H1 (cell line): ENCODE results near the gene RIIAD1. TPM values are rescaled to one million over a fixed set of nuclear protein-coding genes. Genes with fewer than 3 reads are reported as not detected.

Source experiments
- CTCF ChIA-PET: fragments of 300-600 bp; sonication (Branson Sonifier 250); formaldehyde crosslinking; loops from one replicate; lab custom pipeline; 2021; ENCODE audit not compliant: partially characterized antibody; lab: Charles Lee
- POLR2A ChIA-PET: fragments of 300-600 bp; sonication (Branson Sonifier 250); formaldehyde crosslinking; loops from one replicate; lab custom pipeline; 2021; ENCODE audit warnings: inconsistent platforms; ENCODE audit not compliant: partially characterized antibody; lab: Charles Lee
- DNase-seq, 2 experiments: peaks; one replicate each; pipeline versions ENCODE4 v3.0.0 to v3.0.0-alpha.2; 2010 to 2022; ENCODE audit warnings: low spot score in 2 of 2, low read depth in 1 of 2, mixed read lengths in 1 of 2
- FAIRE-seq: peaks from 2 replicates; lab custom pipeline; 2011; peaks lifted over from hg19 to GRCh38; lab: Jason Lieb, UNC
- H2AFZ ChIP-seq: 2 replicates; pipeline ENCODE4 v1.8.1; 2012; ENCODE audit warnings: low read length, inconsistent platforms
- H2AK5ac ChIP-seq: 2 replicates; pipeline ENCODE4 v1.6.1; 2013; ENCODE audit warnings: low read depth, low read length
- H2BK120ac ChIP-seq: replicated peaks from 2 replicates; pipeline ENCODE3; 2013; ENCODE audit warnings: low read depth, low read length, inconsistent platforms
- H2BK12ac ChIP-seq: 2 replicates; pipeline ENCODE4 v1.6.1; 2013; ENCODE audit warnings: low read depth, low read length
- H2BK15ac ChIP-seq: 2 replicates; pipeline ENCODE4 v1.6.1; 2013; ENCODE audit warnings: low read length
- H2BK20ac ChIP-seq: 2 replicates; pipeline ENCODE4 v1.6.1; 2013; ENCODE audit warnings: low read length
- H2BK5ac ChIP-seq: 2 replicates; pipeline ENCODE4 v1.6.1; 2013; ENCODE audit warnings: low read depth, low read length
- H3K14ac ChIP-seq: 2 replicates; pipeline ENCODE4 v1.6.1; 2013; ENCODE audit warnings: inconsistent platforms; ENCODE audit not compliant: insufficient read length
- H3K18ac ChIP-seq: 2 replicates; pipeline ENCODE4 v1.6.1; 2013; ENCODE audit warnings: low read length; ENCODE audit errors: extremely low read depth
- H3K23ac ChIP-seq: 2 replicates; pipeline ENCODE4 v1.6.1; 2013; ENCODE audit warnings: inconsistent platforms; ENCODE audit not compliant: insufficient read length
- H3K23me2 ChIP-seq: 2 replicates; pipeline ENCODE4 v1.6.1; 2013; ENCODE audit warnings: low read depth, low read length
- H3K27ac ChIP-seq: 2 replicates; pipeline ENCODE4 v1.6.1; 2011; ENCODE audit warnings: low read depth, low read length, inconsistent platforms
- H3K27me3 ChIP-seq, 4 experiments: replicated peaks in 1 of 4; 1 replicate in 1 of 4; 2 replicates in 3 of 4; pipeline versions ENCODE4 v1.6.1 to v1.8.1; 2011 to 2013; ENCODE audit warnings: low read length in 3 of 4, mild to moderate bottlenecking in 3 of 4, inconsistent platforms in 2 of 4, mixed read lengths in 2 of 4, moderate library complexity in 1 of 4; ENCODE audit not compliant: control insufficient read depth in 3 of 4, insufficient read depth in 3 of 4; ENCODE audit errors: extremely low read depth in 1 of 4
- H3K36me3 ChIP-seq, 4 experiments: 2 replicates each; pipeline versions ENCODE4 v1.6.1 to v1.8.1; 2011 to 2013; ENCODE audit warnings: mild to moderate bottlenecking in 4 of 4, low read length in 3 of 4, moderate library complexity in 2 of 4, control low read depth in 1 of 4, inconsistent platforms in 1 of 4; ENCODE audit not compliant: insufficient read depth in 4 of 4, control insufficient read depth in 2 of 4
- H3K4ac ChIP-seq: replicated peaks from 2 replicates; pipeline ENCODE3; 2013; ENCODE audit warnings: low read length, low read depth, mixed read lengths, inconsistent platforms; ENCODE audit not compliant: insufficient read length
- H3K4me1 ChIP-seq, 4 experiments: replicated peaks in 1 of 4; 1 replicate in 1 of 4; 2 replicates in 3 of 4; pipeline versions ENCODE4 v1.6.1 to v1.8.1; 2011 to 2013; ENCODE audit warnings: low read length in 3 of 4, inconsistent platforms in 2 of 4, mixed read lengths in 1 of 4; ENCODE audit not compliant: insufficient read depth in 4 of 4, control insufficient read depth in 3 of 4
- H3K4me2 ChIP-seq, 2 experiments: 2 replicates each; pipeline versions ENCODE4 v1.6.1 to v1.8.1; 2011 to 2013; ENCODE audit warnings: low read depth in 2 of 2, low read length in 2 of 2, control low read depth in 1 of 2, inconsistent platforms in 1 of 2, mild to moderate bottlenecking in 1 of 2; ENCODE audit not compliant: insufficient read depth in 1 of 2
- H3K4me3 ChIP-seq, 4 experiments: fragments of 200-600, 300-600 bp in 1 of 4; sonication (generic), shearing (Covaris generic), sonication (Bioruptor Twin) in 1 of 4; 2 replicates each; pipeline versions ENCODE4 v1.5.1 to v1.8.1; 2011 to 2016; ENCODE audit warnings: low read length in 4 of 4, low read depth in 3 of 4, control low read depth in 2 of 4, inconsistent platforms in 2 of 4, mild to moderate bottlenecking in 2 of 4, mixed read lengths in 1 of 4, moderate library complexity in 1 of 4; ENCODE audit not compliant: insufficient read depth in 2 of 4; ENCODE audit errors: extremely low read depth in 1 of 4
- H3K56ac ChIP-seq: replicated peaks from 2 replicates; pipeline ENCODE3; 2013; ENCODE audit warnings: low read depth, mild to moderate bottlenecking, mixed read lengths, low read length, inconsistent platforms; ENCODE audit not compliant: insufficient read length
- H3K79me1 ChIP-seq: 2 replicates; pipeline ENCODE4 v1.6.1; 2013; ENCODE audit warnings: low read depth, low read length, control low read depth
- H3K79me2 ChIP-seq, 2 experiments: 2 replicates each; pipeline versions ENCODE4 v1.6.1 to v1.8.1; 2012 to 2013; ENCODE audit warnings: low read length in 2 of 2, mild to moderate bottlenecking in 2 of 2, inconsistent platforms in 1 of 2; ENCODE audit not compliant: insufficient read depth in 2 of 2, control insufficient read depth in 1 of 2
- H3K9ac ChIP-seq, 4 experiments: replicated peaks in 1 of 4; 1 replicate in 1 of 4; 2 replicates in 3 of 4; pipeline versions ENCODE4 v1.6.1 to v1.8.1; 2011 to 2013; ENCODE audit warnings: low read depth in 3 of 4, low read length in 3 of 4, control low read depth in 2 of 4, mild to moderate bottlenecking in 2 of 4, moderate library complexity in 2 of 4, inconsistent platforms in 1 of 4; ENCODE audit errors: extremely low read depth in 1 of 4
- H3K9me3 ChIP-seq, 2 experiments: 2 replicates each; pipeline versions ENCODE4 v1.6.1 to v1.8.1; 2012 to 2013; ENCODE audit warnings: mild to moderate bottlenecking in 2 of 2, moderate library complexity in 2 of 2, control low read depth in 1 of 2, inconsistent platforms in 1 of 2, low read depth in 1 of 2, low read length in 1 of 2, mixed read lengths in 1 of 2; ENCODE audit not compliant: insufficient read depth in 2 of 2
- H4K20me1 ChIP-seq, 2 experiments: replicated peaks in 1 of 2; 2 replicates each; pipeline versions ENCODE3 to v1.8.1; 2011 to 2013; ENCODE audit warnings: inconsistent platforms in 2 of 2, low read length in 2 of 2, mild to moderate bottlenecking in 1 of 2; ENCODE audit not compliant: insufficient read depth in 2 of 2, control insufficient read depth in 1 of 2
- H4K5ac ChIP-seq: 2 replicates; pipeline ENCODE4 v1.6.1; 2013; ENCODE audit warnings: low read length, low read depth, mixed read lengths, inconsistent platforms; ENCODE audit not compliant: insufficient read length
- H4K8ac ChIP-seq: 2 replicates; pipeline ENCODE4 v1.8.0; 2013; ENCODE audit warnings: mild to moderate bottlenecking, moderate library complexity, low read length, inconsistent platforms; ENCODE audit not compliant: insufficient read depth; ENCODE audit errors: extremely low read depth
- H4K91ac ChIP-seq: replicated peaks from 2 replicates; pipeline ENCODE3; 2013; ENCODE audit warnings: low read length, mixed read lengths, inconsistent platforms; ENCODE audit not compliant: insufficient read length
- ASH2L ChIP-seq: fragments of 200-600, 300-600 bp; sonication (generic); IDR thresholded peaks from one replicate; pipeline ENCODE4 v1.7.1; 2017; ENCODE audit warnings: low read length
- ATF2 ChIP-seq: IDR thresholded peaks from 2 replicates; pipeline ENCODE4 v1.6.1; 2012; ENCODE audit warnings: low read length, inconsistent platforms
- CTCF ChIP-seq, 3 experiments: IDR thresholded peaks; 1 replicate in 2 of 3; 2 replicates in 1 of 3; pipeline versions ENCODE4 v1.5.1 to v1.6.1; 2011; ENCODE audit warnings: low read length in 3 of 3, mild to moderate bottlenecking in 3 of 3, inconsistent platforms in 2 of 3, low read depth in 1 of 3, moderate library complexity in 1 of 3; ENCODE audit not compliant: insufficient read depth in 1 of 3; ENCODE audit errors: control extremely low read depth in 1 of 3
- GABPA ChIP-seq: IDR thresholded peaks from 2 replicates; pipeline ENCODE4 v1.6.1; 2011; ENCODE audit warnings: mild to moderate bottlenecking, low read length, moderate library complexity, borderline replicate concordance; ENCODE audit not compliant: insufficient read depth
- JUN ChIP-seq: IDR thresholded peaks from 2 replicates; pipeline ENCODE4 v1.6.1; 2011; ENCODE audit warnings: low read depth, mild to moderate bottlenecking, improper control_type of control experiment, low read length
- KDM1A ChIP-seq: fragments of 200-600, 300-600 bp; sonication (generic); IDR thresholded peaks from 2 replicates; pipeline ENCODE4 v1.7.1; 2016; ENCODE audit warnings: mild to moderate bottlenecking, low read length, borderline replicate concordance
- KDM5A ChIP-seq: fragments of 200-600 bp; IDR thresholded peaks from 2 replicates; pipeline ENCODE4 v1.7.1; 2012; ENCODE audit warnings: mild to moderate bottlenecking, low read length, inconsistent platforms, mixed read lengths
- SIRT6 ChIP-seq: IDR thresholded peaks from one replicate; pipeline ENCODE4 v1.7.1; 2012; ENCODE audit warnings: low read length, inconsistent platforms
- WGBS, 2 experiments: shearing (Covaris generic) in 1 of 2; methylation state at CpG; one replicate each; pipeline versions ENCODE4 v1.1.6 to v1.1.7; 2013 to 2015; ENCODE audit warnings: low lambda C conversion rate in 2 of 2, mixed read lengths in 2 of 2, inconsistent platforms in 1 of 2, low coverage in 1 of 2, missing lambda C conversion rate in 1 of 2; ENCODE audit not compliant: insufficient replicate concordance in 2 of 2, insufficient coverage in 1 of 2, insufficient read length in 1 of 2; ENCODE audit errors: extremely low coverage in 1 of 2, missing lambda C conversion rate in 1 of 2; 5-methylcytosine and 5-hydroxymethylcytosine counted together
- polyA plus RNA-seq, 7 experiments: library from polyadenylated mRNA; depleted of rRNA in 3 of 7; stranded (reverse) in 5 of 7; unstranded in 2 of 7; fragments of >200 nt in 5 of 7; fragments of 200-250 nt in 2 of 7; gene quantifications; 1 replicate in 5 of 7; 2 replicates in 1 of 7; 4 replicates in 1 of 7; pipeline versions ENCODE4 v1.2.1 to v1.2.3, GENCODE V29; 2011 to 2013; ENCODE audit warnings: missing spikeins in 2 of 7, mixed read lengths in 2 of 7
- total RNA-seq: library from RNA; stranded (reverse); fragmentation: NEBNext Ultra II Directional; extraction: Animal tissue kit (Norgen Biotek cat#: 25700); gene quantifications from 2 replicates; pipeline ENCODE4 v1.2.1, GENCODE V29; 2021

Gene RIIAD1
- total and polyA plus RNA-seq, 2 of the 8 experiments (the other 6 are each of a cell fraction or from before 2014, with no cell fraction given): not detected

GRCh38 chr1:151711044-151711800 is 10.1 kb upstream of the RIIAD1 start:
- Histone ChIP-seq H3K79me1 (no peaks in the 10 kb centered on the region), H4K5ac (no peak overlapping the region), H3K56ac (no peak overlapping the region), H2AFZ (no peak overlapping the region), H2AK5ac (no peak overlapping the region), H3K27ac (no peak overlapping the region), H3K9ac (no peak overlapping the region), H2BK15ac (no peak overlapping the region), H2BK120ac (no peak overlapping the region), H3K9me3 (no peaks in the 10 kb centered on the region), H3K23ac (no peak overlapping the region), H3K4ac (no peak overlapping the region), H4K8ac (no peak overlapping the region), H4K20me1 (no peaks in the 10 kb centered on the region), H3K23me2 (peaks cover 4% of the 10 kb centered on the region; the same call in 1 of the 2 replicates), H3K79me2 (no peaks in the 10 kb centered on the region), H2BK12ac (no peak overlapping the region), H3K14ac (no peak overlapping the region), H3K18ac (no peak overlapping the region), H2BK5ac (no peak overlapping the region; the same call in 1 of the 2 replicates), H4K91ac (no peak overlapping the region), H3K36me3 (no peaks in the 10 kb centered on the region), H3K27me3 (no peaks in the 10 kb centered on the region; a peak in 1 of 7 replicates), H3K4me1 (peaks cover 0 to 6% (median under 1%) of the 10 kb centered on the region in 4 experiments; a peak in 5 of 7 replicates), H3K4me3 (no peak overlapping the region), H2BK20ac (no peak overlapping the region), H3K4me2 (no peak overlapping the region)
- 94% methylated on average over 20 of the region's 21 CpGs; no CpG with 5 or more reads in 1 of the 2 experiments for WGBS, 2 experiments
- CTCF ChIA-PET: interaction anchor here (2.0 kb wide), 1 partner anchor 23 kb away, joined by 4 read pairs; no protein-coding TSS in a partner anchor
- no peak for DNase-seq
- POLR2A ChIA-PET: no interaction called here
- FAIRE-seq: no peak
- TF ChIP-seq KDM1A: no peak
- TF ChIP-seq KDM5A: no peak
- no peak for TF ChIP-seq GABPA
- TF ChIP-seq ATF2: no peak
- no peak for TF ChIP-seq SIRT6
- no peak for TF ChIP-seq ASH2L
- no peak for TF ChIP-seq CTCF (IDR thresholded peaks at IDR 0.05; ENCODE audit: control extremely low read depth in 1 of 3, insufficient read depth in 1 of 3, low read depth in 1 of 3, low read length in 3 of 3)
- no peak for TF ChIP-seq JUN
